Measurements from ENCODE around the gene TMEM132C. TPM values are rescaled to one million over a fixed set of nuclear protein-coding genes. Genes with fewer than 3 reads are reported as not detected.

TMEM132C gene
- total RNA-seq, 1 experiment from 2014 or later, result not detected

DNA sequence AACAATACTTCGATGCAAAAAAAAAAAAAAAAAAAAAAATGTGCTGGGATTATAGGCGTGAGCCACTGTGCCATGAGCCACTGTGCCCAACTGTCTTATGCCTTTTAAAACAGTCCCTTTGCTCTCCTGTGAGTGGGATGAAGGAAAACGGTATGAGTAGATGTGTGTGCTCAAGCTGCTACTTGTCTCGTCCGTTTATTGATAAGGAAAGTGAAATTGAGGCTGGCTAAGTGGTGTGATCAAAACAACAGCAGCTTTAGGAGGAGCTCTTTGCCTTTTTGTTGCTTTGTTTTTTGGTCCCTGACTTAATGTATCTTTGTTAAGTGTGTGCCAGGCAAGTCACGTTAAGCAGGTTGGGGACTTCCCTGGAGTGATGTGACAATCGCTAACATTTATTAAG, 275.9 kb downstream of the TMEM132C start:
- H3K4me1 Mint-ChIP-seq (ENCODE audit: low read depth, unreplicated experiment), result no peaks in the 10 kb centered on the region
- H3K27me3 Mint-ChIP-seq (ENCODE audit: unreplicated experiment), result no peaks in the 10 kb centered on the region
- intact Hi-C loops (cut with micrococcal nuclease; ENCODE audit: unreplicated experiment), result no loop called here
- H3K36me3 Mint-ChIP-seq (ENCODE audit: insufficient read depth, unreplicated experiment), result no peaks in the 10 kb centered on the region
- CTCF ChIA-PET, result no interaction called here
- DNase-seq, result no peak
- H3K4me3 Mint-ChIP-seq (ENCODE audit: low read depth, unreplicated experiment), result no peak overlapping the region
- TF ChIP-seq, protein P1, sequence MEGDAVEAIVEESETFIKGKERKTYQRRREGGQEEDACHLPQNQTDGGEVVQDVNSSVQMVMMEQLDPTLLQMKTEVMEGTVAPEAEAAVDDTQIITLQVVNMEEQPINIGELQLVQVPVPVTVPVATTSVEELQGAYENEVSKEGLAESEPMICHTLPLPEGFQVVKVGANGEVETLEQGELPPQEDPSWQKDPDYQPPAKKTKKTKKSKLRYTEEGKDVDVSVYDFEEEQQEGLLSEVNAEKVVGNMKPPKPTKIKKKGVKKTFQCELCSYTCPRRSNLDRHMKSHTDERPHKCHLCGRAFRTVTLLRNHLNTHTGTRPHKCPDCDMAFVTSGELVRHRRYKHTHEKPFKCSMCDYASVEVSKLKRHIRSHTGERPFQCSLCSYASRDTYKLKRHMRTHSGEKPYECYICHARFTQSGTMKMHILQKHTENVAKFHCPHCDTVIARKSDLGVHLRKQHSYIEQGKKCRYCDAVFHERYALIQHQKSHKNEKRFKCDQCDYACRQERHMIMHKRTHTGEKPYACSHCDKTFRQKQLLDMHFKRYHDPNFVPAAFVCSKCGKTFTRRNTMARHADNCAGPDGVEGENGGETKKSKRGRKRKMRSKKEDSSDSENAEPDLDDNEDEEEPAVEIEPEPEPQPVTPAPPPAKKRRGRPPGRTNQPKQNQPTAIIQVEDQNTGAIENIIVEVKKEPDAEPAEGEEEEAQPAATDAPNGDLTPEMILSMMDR (IDR thresholded peaks at IDR 0.05; ENCODE audit: unreplicated experiment), result no peak
- BruUV-seq (replicated peaks), result no TSS peak
- H3K27ac Mint-ChIP-seq (ENCODE audit: unreplicated experiment), result no peak overlapping the region
- H3K9me3 Mint-ChIP-seq (ENCODE audit: low read depth, unreplicated experiment), result peaks cover 13% of the 10 kb centered on the region

DNA sequence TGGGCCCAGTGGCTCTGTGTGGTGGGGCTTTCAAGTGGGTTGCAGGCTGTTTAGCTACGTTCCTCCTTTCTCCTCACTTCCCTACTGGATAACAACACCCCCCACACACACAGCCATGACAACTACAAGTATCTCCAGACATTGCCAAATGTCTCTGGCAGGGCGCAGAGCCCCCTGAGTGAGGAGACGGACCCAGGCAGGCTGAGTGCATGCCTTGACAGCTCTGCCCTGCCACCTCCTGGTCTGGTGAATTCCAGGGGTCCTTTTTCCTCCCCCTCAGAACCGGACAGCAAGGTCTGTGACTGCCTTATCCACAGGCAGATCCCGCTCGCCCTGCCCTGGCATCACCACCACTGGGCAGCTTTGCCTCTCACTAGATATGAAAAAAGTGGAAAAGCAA, 276.5 kb downstream of the TMEM132C start:
- Mint-ChIP-seq H3K4me1 (ENCODE audit: low read depth, unreplicated experiment) (no peaks in the 10 kb centered on the region), H3K36me3 (ENCODE audit: insufficient read depth, unreplicated experiment) (no peaks in the 10 kb centered on the region), H3K27me3 (ENCODE audit: unreplicated experiment) (no peaks in the 10 kb centered on the region), H3K9me3 (ENCODE audit: low read depth, unreplicated experiment) (peaks cover 17% of the 10 kb centered on the region), H3K27ac (ENCODE audit: unreplicated experiment) (no peak overlapping the region), H3K4me3 (ENCODE audit: low read depth, unreplicated experiment) (no peak overlapping the region)
- BruUV-seq (replicated peaks), result no TSS peak
- no peak for DNase-seq
- TF ChIP-seq, protein P1 (IDR thresholded peaks at IDR 0.05; ENCODE audit: unreplicated experiment), result no peak
- intact Hi-C loops (cut with micrococcal nuclease; ENCODE audit: unreplicated experiment), result no loop called here
- CTCF ChIA-PET, result no interaction called here

DNA sequence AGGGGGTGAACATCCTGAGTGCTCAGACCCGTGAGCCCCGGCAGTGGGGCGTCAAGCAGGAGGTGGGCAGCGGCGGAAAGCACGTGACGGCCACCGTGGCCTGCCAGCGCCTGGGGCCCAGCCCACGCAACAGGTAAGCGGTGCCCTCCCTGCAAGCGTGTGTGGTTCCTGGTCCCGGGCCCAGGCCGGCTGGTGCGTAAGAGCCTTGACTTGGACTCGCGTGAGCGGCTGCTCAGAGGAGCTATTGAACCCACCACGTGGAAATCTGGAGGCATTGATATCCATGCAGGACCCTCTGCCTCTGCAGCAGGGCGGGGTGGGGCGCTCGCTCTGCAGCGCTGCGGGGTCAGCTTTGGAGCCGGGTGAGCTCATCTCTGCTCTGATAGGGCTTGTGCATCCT, 277.0 kb downstream of the TMEM132C start:
- Mint-ChIP-seq H3K4me3 (ENCODE audit: low read depth, unreplicated experiment) (no peak overlapping the region), H3K36me3 (ENCODE audit: insufficient read depth, unreplicated experiment) (no peaks in the 10 kb centered on the region), H3K27ac (ENCODE audit: unreplicated experiment) (no peak overlapping the region), H3K27me3 (ENCODE audit: unreplicated experiment) (no peaks in the 10 kb centered on the region), H3K4me1 (ENCODE audit: low read depth, unreplicated experiment) (no peaks in the 10 kb centered on the region), H3K9me3 (ENCODE audit: low read depth, unreplicated experiment) (peaks cover 16% of the 10 kb centered on the region)
- CTCF ChIA-PET, result no interaction called here
- no TSS peak for BruUV-seq (replicated peaks)
- TF ChIP-seq, protein P1 (IDR thresholded peaks at IDR 0.05; ENCODE audit: unreplicated experiment), result no peak
- intact Hi-C loops (cut with micrococcal nuclease; ENCODE audit: unreplicated experiment), result no loop called here
- no peak for DNase-seq

DNA sequence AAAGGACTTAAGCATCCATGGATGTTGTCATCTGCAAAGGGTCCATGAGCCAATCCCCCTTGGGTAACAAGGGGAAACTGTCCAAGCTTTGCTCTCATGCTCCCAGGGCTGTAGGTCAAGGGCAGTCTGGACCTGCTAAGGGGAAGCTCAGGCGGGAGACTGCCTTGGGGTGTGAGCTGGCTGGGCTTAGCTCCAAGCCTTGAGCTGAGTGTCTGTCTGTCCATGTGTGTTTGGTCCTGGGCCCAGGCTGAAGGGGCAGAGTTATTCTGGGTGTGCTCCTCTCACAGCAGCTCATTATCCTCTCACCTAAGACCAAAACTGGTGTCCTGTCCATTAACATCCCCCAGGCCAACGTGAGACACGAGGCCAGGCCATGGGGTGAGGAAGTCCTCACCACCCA, 282.0 kb downstream of the TMEM132C start:
- DNase-seq, result no peak
- intact Hi-C loops (cut with micrococcal nuclease; ENCODE audit: unreplicated experiment), result no loop called here
- H3K36me3 Mint-ChIP-seq (ENCODE audit: insufficient read depth, unreplicated experiment), result no peaks in the 10 kb centered on the region
- CTCF ChIA-PET, result no interaction called here
- no TSS peak for BruUV-seq (replicated peaks)
- no peak overlapping the region for H3K4me3 Mint-ChIP-seq (ENCODE audit: low read depth, unreplicated experiment)
- TF ChIP-seq, protein P1 (IDR thresholded peaks at IDR 0.05; ENCODE audit: unreplicated experiment), result no peak
- H3K27me3 Mint-ChIP-seq (ENCODE audit: unreplicated experiment), result no peaks in the 10 kb centered on the region
- H3K4me1 Mint-ChIP-seq (ENCODE audit: low read depth, unreplicated experiment), result no peaks in the 10 kb centered on the region
- no peak overlapping the region for H3K27ac Mint-ChIP-seq (ENCODE audit: unreplicated experiment)
- H3K9me3 Mint-ChIP-seq (ENCODE audit: low read depth, unreplicated experiment), result peaks cover 10% of the 10 kb centered on the region
